ENCODE data around the gene MGAT4A. TPM values are rescaled to one million over a fixed set of nuclear protein-coding genes. Genes with fewer than 3 reads are reported as not detected.

The MGAT4A gene
- total RNA-seq, 1 donor from 2014 or later: 3.2 TPM

- H3K27me3 ChIP-seq (ENCODE audit: control insufficient read depth, insufficient read depth, low read length): no peaks in the 10 kb centered on the region
- no peak overlapping the region for H3K4me3 ChIP-seq (ENCODE audit: low read depth, low read length)
- DNase-seq (ENCODE audit: low read depth): no peak
- TF ChIP-seq, protein P1, sequence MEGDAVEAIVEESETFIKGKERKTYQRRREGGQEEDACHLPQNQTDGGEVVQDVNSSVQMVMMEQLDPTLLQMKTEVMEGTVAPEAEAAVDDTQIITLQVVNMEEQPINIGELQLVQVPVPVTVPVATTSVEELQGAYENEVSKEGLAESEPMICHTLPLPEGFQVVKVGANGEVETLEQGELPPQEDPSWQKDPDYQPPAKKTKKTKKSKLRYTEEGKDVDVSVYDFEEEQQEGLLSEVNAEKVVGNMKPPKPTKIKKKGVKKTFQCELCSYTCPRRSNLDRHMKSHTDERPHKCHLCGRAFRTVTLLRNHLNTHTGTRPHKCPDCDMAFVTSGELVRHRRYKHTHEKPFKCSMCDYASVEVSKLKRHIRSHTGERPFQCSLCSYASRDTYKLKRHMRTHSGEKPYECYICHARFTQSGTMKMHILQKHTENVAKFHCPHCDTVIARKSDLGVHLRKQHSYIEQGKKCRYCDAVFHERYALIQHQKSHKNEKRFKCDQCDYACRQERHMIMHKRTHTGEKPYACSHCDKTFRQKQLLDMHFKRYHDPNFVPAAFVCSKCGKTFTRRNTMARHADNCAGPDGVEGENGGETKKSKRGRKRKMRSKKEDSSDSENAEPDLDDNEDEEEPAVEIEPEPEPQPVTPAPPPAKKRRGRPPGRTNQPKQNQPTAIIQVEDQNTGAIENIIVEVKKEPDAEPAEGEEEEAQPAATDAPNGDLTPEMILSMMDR (IDR thresholded peaks at IDR 0.05; ENCODE audit: insufficient read depth, low read length, poor library complexity, severe bottlenecking): no peak
- H3K36me3 ChIP-seq (ENCODE audit: control insufficient read depth, insufficient read depth, low read length): no peaks in the 10 kb centered on the region
Measured at GRCh38 chr2:98692090-98693054, 38.6 kb downstream of the MGAT4A start.

DNA sequence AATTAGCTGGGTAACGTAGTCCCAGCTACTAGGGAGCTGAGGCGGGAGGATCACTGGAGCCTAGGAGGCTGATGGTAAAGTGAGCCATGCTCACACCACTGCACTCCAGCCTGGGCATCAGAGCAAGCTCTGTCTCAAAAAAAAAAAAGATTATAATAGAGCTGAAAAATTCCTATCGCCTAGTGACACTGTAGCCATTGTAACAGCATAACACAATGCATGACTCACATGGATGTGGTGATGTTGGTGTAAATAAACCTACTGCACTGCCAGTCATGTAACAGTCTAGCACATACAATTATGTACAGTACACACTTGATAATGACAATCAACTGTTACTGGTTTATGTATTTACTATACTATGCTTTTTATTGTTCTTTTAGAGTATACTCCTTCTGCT is 39.6 kb downstream of the MGAT4A start:
- Histone ChIP-seq H3K36me3 (ENCODE audit: control insufficient read depth, insufficient read depth, low read length) (no peaks in the 10 kb centered on the region), H3K4me3 (ENCODE audit: low read depth, low read length) (no peak overlapping the region), H3K27me3 (ENCODE audit: control insufficient read depth, insufficient read depth, low read length) (no peaks in the 10 kb centered on the region)
- TF ChIP-seq, protein P1 (IDR thresholded peaks at IDR 0.05; ENCODE audit: insufficient read depth, low read length, poor library complexity, severe bottlenecking): no peak
- peak; percentile 32 for DNase-seq (ENCODE audit: low read depth)

- Histone ChIP-seq H3K27me3 (ENCODE audit: control insufficient read depth, insufficient read depth, low read length) (no peaks in the 10 kb centered on the region), H3K4me3 (ENCODE audit: low read depth, low read length) (no peak overlapping the region), H3K36me3 (ENCODE audit: control insufficient read depth, insufficient read depth, low read length) (no peaks in the 10 kb centered on the region)
- DNase-seq (ENCODE audit: low read depth): peak; percentile 50
- TF ChIP-seq, protein P1 (IDR thresholded peaks at IDR 0.05; ENCODE audit: insufficient read depth, low read length, poor library complexity, severe bottlenecking): peak; percentile 2
Measured at GRCh38 chr2:98685930-98686887, 44.7 kb downstream of the MGAT4A start.

GRCh38 chr2:98683728-98684127 is 47.2 kb downstream of the MGAT4A start:
- no peak for DNase-seq (ENCODE audit: low read depth)
- TF ChIP-seq, protein P1 (IDR thresholded peaks at IDR 0.05; ENCODE audit: insufficient read depth, low read length, poor library complexity, severe bottlenecking): no peak
- no peaks in the 10 kb centered on the region for H3K27me3 ChIP-seq (ENCODE audit: control insufficient read depth, insufficient read depth, low read length)

DNA sequence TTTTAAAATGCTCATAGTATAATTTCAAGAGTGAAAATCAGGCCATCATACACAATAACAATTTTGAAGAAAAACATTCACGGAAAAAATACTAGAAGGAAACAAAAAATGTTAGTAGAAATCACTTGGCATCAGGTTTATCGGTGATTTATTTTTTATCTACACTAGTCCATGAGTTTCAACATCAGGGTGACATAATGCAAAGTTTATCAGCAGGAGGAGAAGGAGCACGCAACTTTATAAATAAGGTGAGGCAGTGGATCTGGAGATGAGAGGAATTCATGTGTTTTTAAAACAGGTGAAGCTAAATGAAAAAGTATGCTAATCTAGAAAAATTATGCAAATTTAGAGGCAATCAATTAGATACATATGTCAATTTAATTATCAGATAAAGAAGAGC is 54.2 kb downstream of the MGAT4A start:
- DNase-seq (ENCODE audit: low read depth): no peak
- H3K4me3 ChIP-seq (ENCODE audit: low read depth, low read length): no peak overlapping the region
- TF ChIP-seq, protein P1 (IDR thresholded peaks at IDR 0.05; ENCODE audit: insufficient read depth, low read length, poor library complexity, severe bottlenecking): no peak
- H3K27me3 ChIP-seq (ENCODE audit: control insufficient read depth, insufficient read depth, low read length): no peaks in the 10 kb centered on the region
- no peaks in the 10 kb centered on the region for H3K36me3 ChIP-seq (ENCODE audit: control insufficient read depth, insufficient read depth, low read length)

More at GRCh38 chr2:98683728-98684127, 47.2 kb downstream of the MGAT4A start:
- H3K4me3 ChIP-seq (ENCODE audit: low read depth, low read length): no peak overlapping the region
- H3K36me3 ChIP-seq (ENCODE audit: control insufficient read depth, insufficient read depth, low read length): no peaks in the 10 kb centered on the region
